HG03039 (cell line): ENCODE results near the gene KRT8.

ENCODE experiments used
- ATAC-seq: cut with Tn5 transposase; IDR thresholded peaks from one replicate; pipeline ENCODE4 v1.9.1; 2021; ENCODE audit warnings: mild to moderate bottlenecking, moderate library complexity; ENCODE audit not compliant: unreplicated experiment

The KRT8 gene

DNA sequence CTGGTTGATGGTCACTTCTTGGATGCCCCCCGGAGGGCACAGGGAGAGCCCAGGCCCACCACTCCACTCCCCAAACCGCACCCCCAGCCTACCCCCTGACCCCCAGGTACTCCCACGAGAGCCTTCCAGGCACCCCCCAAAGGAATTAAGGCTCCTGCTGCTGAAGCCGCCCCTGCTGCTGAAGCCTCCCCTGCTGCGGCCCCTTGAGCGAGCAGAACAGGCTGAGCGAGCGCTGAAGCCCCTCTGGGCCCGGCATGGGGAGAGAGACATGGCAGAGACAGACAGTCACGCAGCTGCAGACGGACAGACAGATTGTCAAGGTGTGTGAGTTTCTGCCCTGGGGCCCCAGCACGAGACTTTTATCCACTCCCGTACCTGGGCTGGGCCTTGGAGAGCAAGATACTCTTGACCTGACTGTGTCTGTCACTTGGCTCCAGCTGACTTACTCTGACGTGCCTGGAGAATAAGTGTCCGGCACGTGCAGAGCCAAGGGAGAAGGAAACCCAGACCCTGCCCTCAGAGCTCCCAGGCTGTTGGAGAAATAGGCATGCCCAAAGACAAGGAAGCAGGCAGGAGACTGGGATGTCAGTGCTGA is 56.1 kb downstream of the KRT8 start, which contains the start of gene KRT78:
TSS of gene KRT78 (minus strand) at position 334 of the 595 bp plus-strand sequence. CDS start at position 270, 64 bp downstream.
- ATAC-seq = no peak

GRCh38 chr12:52847335-52848102 is 57.4 kb downstream of the KRT8 start:
- ATAC-seq = no peak
